Measurements from ENCODE around the gene RAB44. TPM values are rescaled to one million over a fixed set of nuclear protein-coding genes. Genes with fewer than 3 reads are reported as not detected.

Gene RAB44
- total RNA-seq, 1 experiment from 2014 or later: 0.09 TPM

- ChIA-PET CTCF (interaction anchor here (0.5 to 2.0 kb wide), 7 partner anchors 24 to 493 kb away, joined by 3 to 5 read pairs (median 4); no protein-coding TSS in a partner anchor), POLR2A (interaction anchor here (0.6 to 17.5 kb wide), 3 partner anchors 18 to 78 kb away, joined by 3 to 495 read pairs (median 4); no protein-coding TSS in a partner anchor)
- H3K36me3 Mint-ChIP-seq (ENCODE audit: insufficient read depth, unreplicated experiment): peaks cover 92% of the 10 kb centered on the region
- peak overlapping the region; percentile 25 for H3K4me3 Mint-ChIP-seq (ENCODE audit: unreplicated experiment)
- no peak for TF ChIP-seq CTCF (IDR thresholded peaks at IDR 0.05; ENCODE audit: unreplicated experiment)
- H3K4me1 Mint-ChIP-seq (ENCODE audit: insufficient read depth, unreplicated experiment): peaks cover 6% of the 10 kb centered on the region
- no peak for DNase-seq (ENCODE audit: unreplicated experiment)
- intact Hi-C loops (cut with micrococcal nuclease): loop anchor here (10.0 kb wide), 1 partner anchor 261 kb away; no protein-coding TSS in a partner anchor
- H3K27ac Mint-ChIP-seq (ENCODE audit: low read depth, unreplicated experiment): no peak overlapping the region
- no TSS peak for BruUV-seq (replicated peaks)
- H3K27me3 Mint-ChIP-seq (ENCODE audit: insufficient read depth, unreplicated experiment): no peaks in the 10 kb centered on the region
- no peaks in the 10 kb centered on the region for H3K9me3 Mint-ChIP-seq (ENCODE audit: unreplicated experiment)
Observed at GRCh38 chr6:36685166-36685924, 12.3 kb upstream of the RAB44 start.

- BruUV-seq (replicated peaks): no TSS peak
Observed at GRCh38 chr6:36685926-36686667, 11.5 kb upstream of the RAB44 start.

GRCh38 chr6:36686668-36687513 is 10.7 kb upstream of the RAB44 start:
- CTCF ChIA-PET: interaction anchor here (0.6 to 1.2 kb wide), 5 partner anchors 15 to 73 kb away, joined by 3 to 5 read pairs (median 3); no protein-coding TSS in a partner anchor

More at GRCh38 chr6:36685926-36686667, 11.5 kb upstream of the RAB44 start:
- Mint-ChIP-seq H3K4me3 (ENCODE audit: unreplicated experiment) (peak overlapping the region; percentile 25), H3K9me3 (ENCODE audit: unreplicated experiment) (no peaks in the 10 kb centered on the region), H3K27ac (ENCODE audit: low read depth, unreplicated experiment) (no peak overlapping the region), H3K4me1 (ENCODE audit: insufficient read depth, unreplicated experiment) (peaks cover 4% of the 10 kb centered on the region), H3K36me3 (ENCODE audit: insufficient read depth, unreplicated experiment) (peaks cover 84% of the 10 kb centered on the region), H3K27me3 (ENCODE audit: insufficient read depth, unreplicated experiment) (no peaks in the 10 kb centered on the region)
- POLR2A ChIA-PET: interaction anchor here (1.0 to 17.5 kb wide), 6 partner anchors 9 to 79 kb away, joined by 3 to 495 read pairs (median 5); partner anchors contain the start of gene CDKN1A
- no peak for DNase-seq (ENCODE audit: unreplicated experiment)
- TF ChIP-seq CTCF (IDR thresholded peaks at IDR 0.05; ENCODE audit: unreplicated experiment): no peak
- intact Hi-C loops (cut with micrococcal nuclease): loop anchor here (10.0 kb wide), 1 partner anchor 261 kb away; no protein-coding TSS in a partner anchor
- CTCF ChIA-PET: interaction anchor here (0.6 to 1.5 kb wide), 7 partner anchors 14 to 74 kb away, joined by 3 to 5 read pairs (median 3); no protein-coding TSS in a partner anchor

More at GRCh38 chr6:36686668-36687513, 10.7 kb upstream of the RAB44 start:
- Mint-ChIP-seq H3K36me3 (ENCODE audit: insufficient read depth, unreplicated experiment) (peaks cover 76% of the 10 kb centered on the region), H3K27me3 (ENCODE audit: insufficient read depth, unreplicated experiment) (no peaks in the 10 kb centered on the region), H3K4me3 (ENCODE audit: unreplicated experiment) (no peak overlapping the region), H3K27ac (ENCODE audit: low read depth, unreplicated experiment) (no peak overlapping the region), H3K9me3 (ENCODE audit: unreplicated experiment) (no peaks in the 10 kb centered on the region), H3K4me1 (ENCODE audit: insufficient read depth, unreplicated experiment) (peaks cover 6% of the 10 kb centered on the region)
- BruUV-seq (replicated peaks): no TSS peak
- no peak for TF ChIP-seq CTCF (IDR thresholded peaks at IDR 0.05; ENCODE audit: unreplicated experiment)
- intact Hi-C loops (cut with micrococcal nuclease): loop anchor here (10.0 kb wide), 1 partner anchor 262 kb away; no protein-coding TSS in a partner anchor
- POLR2A ChIA-PET: interaction anchor here (0.6 to 17.5 kb wide), 12 partner anchors 9 to 565 kb away, joined by 3 to 495 read pairs (median 5); partner anchors contain the start of gene CDKN1A
- no peak for DNase-seq (ENCODE audit: unreplicated experiment)

Measured in MCF 10A (cell line).